Middle frontal gyrus (tissue), 1 donor: ENCODE measurements around the gene IDH2.

Source experiments
- DNase-seq: peaks from one replicate; pipeline ENCODE4 v3.0.0-alpha.2; 2015; ENCODE audit warnings: low spot score; ENCODE audit errors: extremely low spot score

The IDH2 gene

GRCh38 chr15:90044916-90045371 lies 57.3 kb downstream of the IDH2 start:
- no peak for DNase-seq

- no peak for DNase-seq
Measured at GRCh38 chr15:90044191-90044590, 58.1 kb downstream of the IDH2 start.

DNA sequence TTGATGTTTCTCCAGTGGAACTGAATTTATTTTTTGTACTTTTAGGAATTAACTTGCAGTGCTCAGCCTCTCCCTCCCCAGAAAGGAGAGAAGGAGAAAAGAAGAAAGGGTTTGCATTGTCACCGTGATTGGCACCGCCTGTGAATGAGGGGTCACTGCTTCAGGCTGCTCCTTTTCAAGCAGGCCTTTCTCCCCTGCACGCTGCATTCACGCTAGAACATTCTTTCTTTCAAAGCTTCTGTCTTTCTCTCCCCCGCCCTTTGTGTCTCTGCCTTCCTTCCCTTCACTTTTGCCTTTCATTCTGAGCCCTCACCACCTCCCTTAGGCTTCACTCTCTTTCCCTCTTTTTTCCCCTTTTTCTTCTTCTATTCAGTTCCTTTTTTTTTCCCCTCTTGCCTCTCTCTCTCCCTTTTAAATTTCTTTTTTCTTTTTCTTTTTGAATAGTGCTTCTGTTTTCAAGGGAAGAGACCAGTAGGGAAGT lies 58.7 kb downstream of the IDH2 start:
- no peak for DNase-seq

- DNase-seq = no peak
Measured at GRCh38 chr15:90042766-90043529, 59.3 kb downstream of the IDH2 start.

GRCh38 chr15:90042356-90042755 lies 59.9 kb downstream of the IDH2 start:
- no peak for DNase-seq

- DNase-seq = no peak
Measured at GRCh38 chr15:90040618-90041017, 61.6 kb downstream of the IDH2 start.

DNA sequence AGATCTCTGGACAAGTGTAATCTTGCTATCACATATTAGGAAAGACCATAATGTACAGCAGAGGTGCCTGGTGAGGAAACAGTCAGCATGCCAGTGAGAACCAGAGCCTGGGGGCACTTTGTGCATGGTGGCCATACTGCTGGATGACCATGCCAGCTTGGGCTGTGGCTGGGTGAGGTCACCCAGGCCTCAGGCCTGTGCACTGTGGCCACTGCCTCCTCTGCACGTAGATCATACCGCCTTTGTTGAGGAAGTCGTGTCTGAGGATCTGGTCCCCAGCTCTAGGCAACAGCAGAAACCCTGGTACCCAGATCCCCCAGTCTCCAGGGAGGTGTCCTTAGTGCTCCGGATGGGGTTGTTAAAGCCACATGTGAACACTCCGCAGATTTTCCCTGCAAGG lies 62.3 kb downstream of the IDH2 start:
- DNase-seq = no peak

- DNase-seq = no peak
Measured at GRCh38 chr15:90038632-90039095, 63.6 kb downstream of the IDH2 start.

DNA sequence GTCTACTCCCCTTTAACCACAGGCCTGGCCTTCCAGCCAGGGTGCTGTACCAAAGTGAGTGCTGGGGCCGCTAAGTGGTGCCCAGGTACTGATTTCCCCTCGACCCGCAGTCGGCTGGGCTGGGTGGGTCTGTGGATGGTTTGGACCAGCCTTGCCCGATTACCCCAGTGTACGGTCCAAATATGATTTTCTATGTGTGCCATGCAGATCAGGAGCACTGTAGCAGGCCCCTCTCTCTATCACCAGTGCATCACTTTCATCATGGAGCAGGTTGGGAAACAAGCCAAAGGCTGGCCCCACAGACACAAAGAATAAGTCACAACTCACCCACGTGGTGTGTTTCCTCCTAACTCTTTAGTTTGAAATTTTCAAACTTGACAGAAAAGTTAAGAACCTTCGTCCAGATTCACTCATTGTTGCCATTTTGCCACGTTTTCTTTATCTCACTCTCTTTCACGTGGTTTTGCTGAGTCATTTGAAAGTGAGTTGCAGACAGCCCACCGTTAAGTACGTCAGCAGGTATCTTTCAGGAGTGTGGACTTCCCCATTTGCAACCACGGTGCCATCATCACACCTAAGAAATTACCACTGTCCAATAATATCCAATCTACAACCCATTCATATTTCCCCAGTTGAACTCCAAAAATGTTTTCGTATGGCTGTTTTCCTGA lies 64.2 kb downstream of the IDH2 start:
- no peak for DNase-seq

GRCh38 chr15:90037511-90037860 lies 64.8 kb downstream of the IDH2 start:
- no peak for DNase-seq

DNA sequence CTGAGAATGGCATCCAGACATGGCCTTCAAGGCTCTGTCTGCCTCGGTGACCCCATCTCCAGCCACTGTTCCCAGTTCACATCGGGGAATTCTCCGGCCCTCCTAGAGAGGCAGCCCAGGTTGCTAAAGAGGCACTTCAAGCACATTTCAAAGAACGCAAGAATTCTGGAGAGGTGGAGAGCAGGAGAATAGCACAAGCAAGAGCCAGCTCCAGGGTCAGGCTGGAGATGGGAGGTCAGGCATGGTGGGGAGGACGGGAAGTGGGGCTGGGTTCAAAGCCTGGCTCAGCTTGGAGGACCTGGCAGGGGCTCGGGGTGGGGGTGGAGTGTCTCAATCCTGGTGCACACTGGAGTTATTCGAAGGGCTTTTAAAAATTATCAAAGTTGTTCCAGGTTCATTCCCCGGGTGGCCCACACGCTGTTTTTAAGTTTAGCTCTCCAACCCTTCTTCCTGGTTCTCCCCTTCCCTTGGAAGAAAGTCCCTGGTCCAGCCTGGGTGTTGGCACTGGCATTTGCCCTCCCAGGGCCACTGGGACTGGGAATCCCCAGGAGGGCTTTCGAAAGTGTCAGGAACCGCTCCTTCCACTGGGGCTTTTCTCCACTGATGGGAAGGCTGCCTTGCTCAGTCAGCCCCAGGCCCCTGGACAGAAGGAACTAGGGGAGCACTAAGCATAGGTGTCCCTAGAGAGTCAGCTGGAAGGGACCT lies 65.3 kb downstream of the IDH2 start:
- no peak for DNase-seq

DNA sequence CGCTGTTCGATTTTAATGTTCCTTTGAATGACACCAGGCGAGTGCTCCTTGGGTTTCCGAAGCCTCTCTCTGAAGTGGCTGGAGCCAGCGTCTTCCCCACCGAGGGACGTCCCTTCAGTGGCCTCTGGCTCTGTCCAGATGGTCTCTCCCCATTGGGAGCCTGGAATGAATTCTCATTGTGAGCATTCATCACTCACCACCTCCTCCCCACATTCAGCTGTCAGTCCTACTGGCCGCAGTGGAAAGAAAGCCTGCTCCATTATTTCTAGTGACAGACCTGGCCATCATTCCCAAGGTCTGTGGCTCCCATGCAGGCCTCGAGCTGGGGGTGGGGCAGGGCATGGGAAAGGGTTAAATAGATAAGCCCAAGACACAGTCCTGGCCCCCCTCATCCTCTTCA lies 65.9 kb downstream of the IDH2 start:
- no peak for DNase-seq

GRCh38 chr15:90035840-90036230 lies 66.4 kb downstream of the IDH2 start:
- no peak for DNase-seq

GRCh38 chr15:90035095-90035839 lies 67.0 kb downstream of the IDH2 start:
- DNase-seq = no peak

GRCh38 chr15:90033448-90033847 lies 68.8 kb downstream of the IDH2 start:
- no peak for DNase-seq
